Mammary epithelial cell (primary cell): ENCODE measurements around the gene MAD1L1.
"Not testable (repeated sequence)": the region's sequence is repeated elsewhere in the genome, so short reads cannot be mapped to it uniquely, and the experiment has no call there.

Experiments used
- EZH2 ChIP-seq: IDR thresholded peaks from 2 replicates; pipeline ENCODE4 v1.6.1; 2012; ENCODE audit warnings: low read length, inconsistent platforms, borderline replicate concordance
- TF ChIP-seq, protein P1 (sequence below), 2 donors: IDR thresholded peaks in 1 of 2; conservative IDR thresholded peaks in 1 of 2; 2 replicates each; pipeline ENCODE4 v1.5.1; 2011 to 2012; ENCODE audit warnings: inconsistent platforms in 2 of 2, low read length in 2 of 2, mild to moderate bottlenecking in 2 of 2, control low read depth in 1 of 2, low read depth in 1 of 2; ENCODE audit not compliant: insufficient read depth in 1 of 2; ENCODE audit errors: extremely low read depth in 1 of 2

DNA sequence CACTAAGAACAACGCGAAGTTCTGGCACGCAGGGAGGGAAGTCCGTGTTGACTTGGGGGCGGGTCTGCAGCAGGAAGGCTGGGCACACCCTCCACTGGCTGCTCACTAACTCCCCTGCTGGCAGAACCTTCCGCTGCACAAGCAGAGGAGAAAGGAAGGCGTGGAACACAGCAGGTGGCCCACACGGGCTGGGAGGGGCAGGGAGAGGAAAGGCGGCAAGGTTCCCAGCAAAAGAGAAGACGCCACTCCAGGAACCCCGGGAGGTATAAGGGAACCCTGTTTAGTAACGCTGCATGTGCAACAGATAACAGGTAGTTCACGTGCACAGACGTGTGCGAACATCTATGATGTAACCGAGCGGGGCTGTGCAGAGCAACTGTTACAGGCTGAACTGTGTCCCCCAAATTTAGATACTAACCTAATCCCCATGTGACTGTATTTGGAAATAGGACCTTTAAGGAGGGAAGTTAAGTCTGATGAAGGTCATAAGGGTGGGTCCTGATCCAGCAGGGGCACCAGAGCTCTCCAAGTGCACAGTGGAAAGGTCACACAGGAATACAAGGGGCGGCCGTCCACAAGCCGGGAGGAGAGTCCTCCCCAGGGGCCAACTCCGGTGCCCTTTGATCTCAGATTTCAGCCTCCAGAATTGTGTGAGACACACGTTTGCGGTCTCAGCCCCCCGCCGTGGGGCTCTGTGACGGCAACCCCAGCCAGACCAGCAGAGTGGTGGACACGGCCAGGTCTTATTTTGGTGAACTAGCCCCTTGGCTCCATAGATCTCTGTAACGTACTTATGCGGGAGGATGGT, 357.1 kb downstream of the MAD1L1 start:
- TF ChIP-seq, protein P1, sequence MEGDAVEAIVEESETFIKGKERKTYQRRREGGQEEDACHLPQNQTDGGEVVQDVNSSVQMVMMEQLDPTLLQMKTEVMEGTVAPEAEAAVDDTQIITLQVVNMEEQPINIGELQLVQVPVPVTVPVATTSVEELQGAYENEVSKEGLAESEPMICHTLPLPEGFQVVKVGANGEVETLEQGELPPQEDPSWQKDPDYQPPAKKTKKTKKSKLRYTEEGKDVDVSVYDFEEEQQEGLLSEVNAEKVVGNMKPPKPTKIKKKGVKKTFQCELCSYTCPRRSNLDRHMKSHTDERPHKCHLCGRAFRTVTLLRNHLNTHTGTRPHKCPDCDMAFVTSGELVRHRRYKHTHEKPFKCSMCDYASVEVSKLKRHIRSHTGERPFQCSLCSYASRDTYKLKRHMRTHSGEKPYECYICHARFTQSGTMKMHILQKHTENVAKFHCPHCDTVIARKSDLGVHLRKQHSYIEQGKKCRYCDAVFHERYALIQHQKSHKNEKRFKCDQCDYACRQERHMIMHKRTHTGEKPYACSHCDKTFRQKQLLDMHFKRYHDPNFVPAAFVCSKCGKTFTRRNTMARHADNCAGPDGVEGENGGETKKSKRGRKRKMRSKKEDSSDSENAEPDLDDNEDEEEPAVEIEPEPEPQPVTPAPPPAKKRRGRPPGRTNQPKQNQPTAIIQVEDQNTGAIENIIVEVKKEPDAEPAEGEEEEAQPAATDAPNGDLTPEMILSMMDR (conservative IDR thresholded peaks at IDR 0.05 in 1 of 2, IDR thresholded peaks at IDR 0.05 in 1 of 2; ENCODE audit: extremely low read depth in 1 of 2, insufficient read depth in 1 of 2, low read depth in 1 of 2, low read length in 2 of 2) = not testable (repeated sequence)
- not testable (repeated sequence) for TF ChIP-seq EZH2
